ENCODE data around the gene AP1S1. TPM values are rescaled to one million over a fixed set of nuclear protein-coding genes. Genes with fewer than 3 reads are reported as not detected.
A peak's percentile ranks its signal among the peaks of the same experiment; 100 is the strongest.

AP1S1 gene
- total and polyA plus RNA-seq, 3 donors from 2014 or later = 31.7 to 54.8 (median 46.3) TPM

DNA sequence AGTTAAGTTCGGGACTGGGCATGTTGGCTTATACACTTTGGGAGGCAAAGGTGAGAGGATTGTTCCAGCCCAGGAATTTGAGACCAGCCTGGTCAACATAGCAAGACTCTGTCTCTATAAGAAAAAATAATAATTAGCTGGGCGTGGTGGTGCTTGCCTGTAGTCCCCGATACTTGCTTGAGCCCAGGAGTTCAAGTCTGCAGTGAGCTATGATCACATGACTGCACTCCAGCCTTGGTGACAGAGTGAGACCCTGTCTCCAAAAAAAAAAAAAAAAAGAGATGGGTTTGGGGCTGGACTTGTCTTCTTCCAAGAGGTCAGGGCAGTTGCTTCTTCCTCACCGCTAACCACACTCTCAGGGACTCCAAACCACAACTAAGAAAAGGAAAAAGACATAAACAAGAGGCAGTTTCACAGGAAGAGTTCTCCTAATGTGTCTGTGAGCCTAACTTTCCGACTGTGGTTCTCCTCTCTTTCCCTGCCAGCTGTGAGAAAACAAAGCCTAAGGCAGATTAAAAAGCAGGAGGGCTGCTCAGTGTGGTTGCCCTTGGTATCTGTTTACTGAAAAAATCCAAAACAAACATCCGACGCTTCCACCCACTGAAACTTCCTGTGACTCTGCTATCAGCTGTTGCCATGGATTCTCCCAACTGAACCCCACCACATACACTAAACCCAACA lies 29.8 kb upstream of the AP1S1 start:
- Histone ChIP-seq H3K27ac (peak overlapping the region; percentile 4 to 84), H3K27me3 (no peaks in the 10 kb centered on the region), H3K4me3 (no peak overlapping the region), H3K9me3 (no peaks in the 10 kb centered on the region), H3K36me3 (ENCODE audit: low read depth, missing control alignments) (no peaks in the 10 kb centered on the region), H3K4me1 (peaks cover 54% of the 10 kb centered on the region)
- DNase-seq = no peak
- 51 to 52% methylated on average over 7 of the region's 7 CpGs for WGBS, 2 donors
- TF ChIP-seq, protein P1, sequence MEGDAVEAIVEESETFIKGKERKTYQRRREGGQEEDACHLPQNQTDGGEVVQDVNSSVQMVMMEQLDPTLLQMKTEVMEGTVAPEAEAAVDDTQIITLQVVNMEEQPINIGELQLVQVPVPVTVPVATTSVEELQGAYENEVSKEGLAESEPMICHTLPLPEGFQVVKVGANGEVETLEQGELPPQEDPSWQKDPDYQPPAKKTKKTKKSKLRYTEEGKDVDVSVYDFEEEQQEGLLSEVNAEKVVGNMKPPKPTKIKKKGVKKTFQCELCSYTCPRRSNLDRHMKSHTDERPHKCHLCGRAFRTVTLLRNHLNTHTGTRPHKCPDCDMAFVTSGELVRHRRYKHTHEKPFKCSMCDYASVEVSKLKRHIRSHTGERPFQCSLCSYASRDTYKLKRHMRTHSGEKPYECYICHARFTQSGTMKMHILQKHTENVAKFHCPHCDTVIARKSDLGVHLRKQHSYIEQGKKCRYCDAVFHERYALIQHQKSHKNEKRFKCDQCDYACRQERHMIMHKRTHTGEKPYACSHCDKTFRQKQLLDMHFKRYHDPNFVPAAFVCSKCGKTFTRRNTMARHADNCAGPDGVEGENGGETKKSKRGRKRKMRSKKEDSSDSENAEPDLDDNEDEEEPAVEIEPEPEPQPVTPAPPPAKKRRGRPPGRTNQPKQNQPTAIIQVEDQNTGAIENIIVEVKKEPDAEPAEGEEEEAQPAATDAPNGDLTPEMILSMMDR (IDR thresholded peaks at IDR 0.05) = no peak
- TF ChIP-seq POLR2A (IDR thresholded peaks at IDR 0.05) = no peak
- intact Hi-C loops (cut with DNase I; ENCODE audit: low total_unique reads) = no loop called here

DNA sequence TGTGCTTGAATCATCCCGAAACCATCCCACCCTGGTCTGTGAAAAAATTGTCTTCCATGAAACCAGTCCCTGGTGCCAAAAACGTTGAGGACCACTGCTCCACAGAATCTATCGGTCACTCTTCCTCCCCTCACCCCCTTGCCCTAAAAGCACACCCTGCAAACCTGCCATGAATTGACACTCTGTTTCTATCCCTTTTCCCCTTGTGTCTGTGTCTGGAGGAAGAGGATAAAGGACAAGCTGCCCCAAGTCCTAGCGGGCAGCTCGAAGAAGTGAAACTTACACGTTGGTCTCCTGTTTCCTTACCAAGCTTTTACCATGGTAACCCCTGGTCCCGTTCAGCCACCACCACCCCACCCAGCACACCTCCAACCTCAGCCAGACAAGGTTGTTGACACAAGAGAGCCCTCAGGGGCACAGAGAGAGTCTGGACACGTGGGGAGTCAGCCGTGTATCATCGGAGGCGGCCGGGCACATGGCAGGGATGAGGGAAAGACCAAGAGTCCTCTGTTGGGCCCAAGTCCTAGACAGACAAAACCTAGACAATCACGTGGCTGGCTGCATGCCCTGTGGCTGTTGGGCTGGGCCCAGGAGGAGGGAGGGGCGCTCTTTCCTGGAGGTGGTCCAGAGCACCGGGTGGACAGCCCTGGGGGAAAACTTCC lies 28.2 kb upstream of the AP1S1 start:
- peak; percentile 74 for DNase-seq
- Histone ChIP-seq H3K27me3 (no peaks in the 10 kb centered on the region), H3K9me3 (no peaks in the 10 kb centered on the region), H3K4me1 (peaks cover 43% of the 10 kb centered on the region), H3K36me3 (ENCODE audit: low read depth, missing control alignments) (no peaks in the 10 kb centered on the region), H3K27ac (peak overlapping the region in 1 of 2 donors; percentile 84), H3K4me3 (no peak overlapping the region)
- intact Hi-C loops (cut with DNase I; ENCODE audit: low total_unique reads) = no loop called here
- no peak for TF ChIP-seq POLR2A (IDR thresholded peaks at IDR 0.05)
- TF ChIP-seq, protein P1 (IDR thresholded peaks at IDR 0.05) = no peak
- WGBS, 2 donors = 35 to 55% methylated on average over 10 to 15 of the region's 15 CpGs

DNA sequence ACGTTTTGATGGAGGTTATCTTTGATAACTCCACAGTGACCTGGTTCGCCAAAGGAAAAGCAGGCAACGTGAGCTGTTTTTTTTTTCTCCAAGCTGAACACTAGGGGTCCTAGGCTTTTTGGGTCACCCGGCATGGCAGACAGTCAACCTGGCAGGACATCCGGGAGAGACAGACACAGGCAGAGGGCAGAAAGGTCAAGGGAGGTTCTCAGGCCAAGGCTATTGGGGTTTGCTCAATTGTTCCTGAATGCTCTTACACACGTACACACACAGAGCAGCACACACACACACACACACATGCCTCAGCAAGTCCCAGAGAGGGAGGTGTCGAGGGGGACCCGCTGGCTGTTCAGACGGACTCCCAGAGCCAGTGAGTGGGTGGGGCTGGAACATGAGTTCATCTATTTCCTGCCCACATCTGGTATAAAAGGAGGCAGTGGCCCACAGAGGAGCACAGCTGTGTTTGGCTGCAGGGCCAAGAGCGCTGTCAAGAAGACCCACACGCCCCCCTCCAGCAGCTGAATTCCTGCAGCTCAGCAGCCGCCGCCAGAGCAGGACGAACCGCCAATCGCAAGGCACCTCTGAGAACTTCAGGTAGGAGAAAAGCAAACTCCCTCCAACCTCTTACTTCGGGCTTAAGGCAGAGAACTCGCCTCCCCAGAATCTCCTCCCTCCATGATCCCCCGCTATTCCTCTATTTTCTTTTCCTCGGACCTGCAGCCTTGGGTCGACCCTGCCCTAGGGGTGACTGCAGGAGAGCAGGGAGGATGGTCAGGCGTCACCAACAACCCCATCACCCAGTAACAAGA lies 27.4 kb upstream of the AP1S1 start, which contains the start of gene SERPINE1:
SERPINE1 (plus strand) TSS at position 454 of the 809 bp plus-strand sequence. CDS start 1,290 bp downstream, outside the sequence.
- Histone ChIP-seq H3K4me1 (peaks cover 38% of the 10 kb centered on the region), H3K4me3 (peak within 1 kb of the TSS; percentile 34 to 42), H3K27me3 (no peaks in the 10 kb centered on the region), H3K36me3 (ENCODE audit: low read depth, missing control alignments) (no peaks in the 10 kb centered on the region), H3K9me3 (no peaks in the 10 kb centered on the region), H3K27ac (peak within 1 kb of the TSS; percentile 6 to 84)
- intact Hi-C loops (cut with DNase I; ENCODE audit: low total_unique reads) = no loop called here
- WGBS, 2 donors = 32 to 39% methylated on average over 13 to 22 of the region's 22 CpGs
- peak; percentile 68 for TF ChIP-seq POLR2A (IDR thresholded peaks at IDR 0.05)
- TF ChIP-seq, protein P1 (IDR thresholded peaks at IDR 0.05) = no peak
- peak; percentile 90 for DNase-seq

DNA sequence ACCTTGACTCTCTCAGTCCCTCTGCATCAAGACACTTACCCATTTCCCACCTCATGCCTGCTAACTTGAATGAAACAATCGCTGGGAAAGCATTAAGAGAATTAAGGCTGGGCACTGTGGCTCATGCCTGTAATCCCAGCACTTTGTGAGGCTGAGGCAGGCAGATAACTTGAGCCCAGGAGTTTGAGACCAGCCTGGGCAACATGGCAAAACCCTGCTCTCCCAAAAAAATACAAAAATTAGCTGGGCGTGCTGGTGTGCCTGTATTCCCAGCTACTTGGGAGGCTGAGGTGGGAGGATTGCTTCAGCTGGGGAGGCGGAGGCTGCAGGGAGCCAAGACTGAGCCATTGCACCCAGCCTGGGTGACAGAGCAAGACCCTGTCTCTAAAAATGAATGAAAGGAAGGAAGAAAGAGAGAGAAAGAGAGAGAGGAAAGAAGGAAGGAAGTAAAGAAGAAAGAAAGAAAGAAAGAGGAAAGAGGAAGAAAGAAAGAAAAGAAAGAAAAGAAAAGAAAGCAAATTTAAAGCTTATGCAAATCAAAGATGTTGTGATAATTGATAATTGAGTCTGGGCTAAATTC lies 26.7 kb upstream of the AP1S1 start:
- no peak for DNase-seq
- intact Hi-C loops (cut with DNase I; ENCODE audit: low total_unique reads) = no loop called here
- TF ChIP-seq POLR2A (IDR thresholded peaks at IDR 0.05) = no peak
- TF ChIP-seq, protein P1 (IDR thresholded peaks at IDR 0.05) = no peak
- Histone ChIP-seq H3K4me1 (peaks cover 32% of the 10 kb centered on the region), H3K27ac (peak overlapping the region; percentile 6 to 79), H3K4me3 (peak overlapping the region; percentile 34 to 42), H3K36me3 (ENCODE audit: low read depth, missing control alignments) (no peaks in the 10 kb centered on the region), H3K9me3 (no peaks in the 10 kb centered on the region), H3K27me3 (no peaks in the 10 kb centered on the region)
- 53 to 80% methylated on average over 3 of the region's 3 CpGs for WGBS, 2 donors

Data from testis (tissue), 3 donors.